Raji (cell line): ENCODE results near the gene ICAM1.

Experiments used
- POLR2A ChIP-seq: IDR thresholded peaks from 2 replicates; pipeline ENCODE4 v1.6.1; 2011; ENCODE audit warnings: low read depth, low read length, control low read depth; ENCODE audit not compliant: insufficient read depth

Gene ICAM1, protein sequence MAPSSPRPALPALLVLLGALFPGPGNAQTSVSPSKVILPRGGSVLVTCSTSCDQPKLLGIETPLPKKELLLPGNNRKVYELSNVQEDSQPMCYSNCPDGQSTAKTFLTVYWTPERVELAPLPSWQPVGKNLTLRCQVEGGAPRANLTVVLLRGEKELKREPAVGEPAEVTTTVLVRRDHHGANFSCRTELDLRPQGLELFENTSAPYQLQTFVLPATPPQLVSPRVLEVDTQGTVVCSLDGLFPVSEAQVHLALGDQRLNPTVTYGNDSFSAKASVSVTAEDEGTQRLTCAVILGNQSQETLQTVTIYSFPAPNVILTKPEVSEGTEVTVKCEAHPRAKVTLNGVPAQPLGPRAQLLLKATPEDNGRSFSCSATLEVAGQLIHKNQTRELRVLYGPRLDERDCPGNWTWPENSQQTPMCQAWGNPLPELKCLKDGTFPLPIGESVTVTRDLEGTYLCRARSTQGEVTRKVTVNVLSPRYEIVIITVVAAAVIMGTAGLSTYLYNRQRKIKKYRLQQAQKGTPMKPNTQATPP

DNA sequence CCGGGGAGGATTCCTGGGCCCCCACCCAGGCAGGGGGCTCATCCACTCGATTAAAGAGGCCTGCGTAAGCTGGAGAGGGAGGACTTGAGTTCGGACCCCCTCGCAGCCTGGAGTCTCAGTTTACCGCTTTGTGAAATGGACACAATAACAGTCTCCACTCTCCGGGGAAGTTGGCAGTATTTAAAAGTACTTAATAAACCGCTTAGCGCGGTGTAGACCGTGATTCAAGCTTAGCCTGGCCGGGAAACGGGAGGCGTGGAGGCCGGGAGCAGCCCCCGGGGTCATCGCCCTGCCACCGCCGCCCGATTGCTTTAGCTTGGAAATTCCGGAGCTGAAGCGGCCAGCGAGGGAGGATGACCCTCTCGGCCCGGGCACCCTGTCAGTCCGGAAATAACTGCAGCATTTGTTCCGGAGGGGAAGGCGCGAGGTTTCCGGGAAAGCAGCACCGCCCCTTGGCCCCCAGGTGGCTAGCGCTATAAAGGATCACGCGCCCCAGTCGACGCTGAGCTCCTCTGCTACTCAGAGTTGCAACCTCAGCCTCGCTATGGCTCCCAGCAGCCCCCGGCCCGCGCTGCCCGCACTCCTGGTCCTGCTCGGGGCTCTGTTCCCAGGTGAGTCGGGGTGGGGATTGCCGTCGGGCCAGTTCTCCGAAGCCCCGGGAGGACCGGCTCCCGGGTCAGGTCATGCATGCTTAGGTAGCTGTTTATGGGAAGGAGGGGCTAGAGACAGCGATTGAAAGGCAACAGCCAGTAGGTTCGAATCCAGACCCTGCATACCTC, at the start of gene ICAM1:
TSS of gene ICAM1 (plus strand) at position 505 of the 779 bp plus-strand sequence. CDS start at position 545, 40 bp downstream.
- TF ChIP-seq POLR2A = peak; percentile 98

DNA sequence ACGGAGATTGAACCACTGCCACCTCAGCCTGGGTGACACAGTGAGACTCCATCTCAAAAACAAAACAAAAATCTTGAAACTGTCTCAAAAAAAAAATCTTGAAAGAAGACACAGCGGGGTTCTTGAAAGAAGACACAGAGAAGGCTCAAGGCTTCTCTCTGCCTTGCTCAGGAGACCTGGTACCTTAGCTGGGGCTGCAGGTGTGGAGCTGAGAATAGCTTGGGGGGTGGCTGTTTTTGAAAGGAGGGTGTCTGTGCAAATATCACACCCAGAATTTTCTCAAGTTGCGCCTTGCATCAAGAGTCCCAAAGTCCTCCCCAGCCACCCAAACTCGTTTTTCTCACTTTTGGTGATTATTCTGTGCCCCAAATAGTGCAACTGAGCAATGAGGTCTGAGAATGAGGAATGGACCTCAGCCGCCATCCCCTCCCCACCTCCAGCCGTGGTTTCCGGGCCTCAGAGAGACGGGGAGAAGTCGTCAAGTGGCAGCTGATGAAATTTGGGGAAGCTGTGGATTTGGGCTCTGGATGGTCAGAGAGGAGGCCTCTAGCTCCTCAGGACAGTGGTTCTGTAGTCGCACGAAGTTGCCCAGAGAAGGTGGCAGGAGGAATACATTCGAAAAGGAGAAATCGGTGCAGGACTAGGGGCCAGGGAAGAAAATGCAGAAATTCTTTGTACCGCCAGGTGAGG, 48.6 kb upstream of the ICAM1 start:
- TF ChIP-seq POLR2A = no peak

DNA sequence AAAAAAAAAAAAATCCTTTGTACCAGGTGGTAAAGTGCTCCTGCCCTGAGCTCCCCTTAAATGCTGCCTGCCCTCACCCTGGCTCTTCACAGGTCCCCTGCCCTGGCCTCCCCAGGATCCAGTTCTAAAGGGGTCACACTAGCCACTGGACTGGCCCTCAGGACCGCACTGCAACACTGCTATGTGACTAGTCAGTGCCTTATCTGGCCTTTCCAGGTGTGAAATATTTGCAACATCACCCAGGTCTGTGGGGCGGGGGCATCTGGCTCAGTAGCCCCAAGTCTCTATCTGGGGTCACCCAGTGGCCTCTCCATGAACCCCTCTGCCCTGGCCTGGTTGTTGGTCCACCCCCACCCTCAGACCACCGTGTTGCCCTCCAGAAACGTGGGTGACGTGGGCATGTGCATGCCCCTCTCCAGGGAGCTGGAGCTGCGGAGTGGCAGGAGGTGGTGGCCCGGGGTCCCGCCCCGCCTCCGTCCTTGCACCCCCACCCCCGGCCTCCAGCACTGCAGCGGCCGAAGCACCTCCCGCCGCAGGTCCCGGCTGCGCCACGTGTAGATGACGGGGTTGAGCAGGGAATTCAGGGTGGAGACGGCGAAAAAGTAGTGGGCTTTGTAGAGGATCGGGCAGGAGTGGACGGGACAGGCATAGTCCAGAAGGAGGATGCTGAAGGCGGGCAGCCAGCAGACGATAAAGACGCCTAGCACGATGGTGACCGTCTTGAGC, 47.3 kb upstream of the ICAM1 start:
- TF ChIP-seq POLR2A = no peak

DNA sequence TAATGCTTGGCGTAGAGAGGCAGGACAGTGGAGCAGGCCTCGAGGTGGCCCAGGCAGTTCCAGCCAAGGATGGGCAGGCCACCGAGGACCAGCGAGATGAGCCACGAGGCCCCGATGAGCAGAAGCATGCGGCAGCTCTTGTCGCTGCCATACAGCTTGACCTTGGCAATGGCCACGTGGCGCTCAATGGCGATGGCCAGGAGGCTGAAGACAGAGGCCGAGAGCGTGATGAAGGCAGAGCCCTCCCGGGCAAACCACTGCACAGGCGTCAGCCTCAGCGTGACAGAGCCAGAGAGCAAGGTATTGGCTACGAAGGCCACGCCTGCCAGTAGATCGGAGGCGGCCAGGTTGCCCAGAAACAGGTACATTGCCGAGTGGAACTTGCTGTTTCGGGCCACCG, 46.6 kb upstream of the ICAM1 start:
- TF ChIP-seq POLR2A = no peak

DNA sequence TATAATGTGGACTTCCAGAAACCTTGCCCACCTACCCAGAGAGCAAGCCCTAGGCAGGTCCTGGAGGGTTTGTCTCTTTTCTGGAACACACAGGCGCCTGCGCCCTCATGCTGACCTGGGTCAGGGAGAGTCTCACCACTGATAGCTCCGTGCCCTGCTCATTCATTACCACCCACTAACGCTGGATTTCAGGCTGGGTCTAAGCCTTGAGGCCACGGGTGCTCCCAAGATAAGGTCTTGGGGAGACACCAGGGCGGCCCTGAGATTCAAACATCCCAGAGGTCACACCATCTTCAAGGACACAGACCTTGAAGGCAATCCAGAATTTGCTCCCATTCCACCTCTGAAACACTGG, 44.9 kb upstream of the ICAM1 start:
- no peak for TF ChIP-seq POLR2A

DNA sequence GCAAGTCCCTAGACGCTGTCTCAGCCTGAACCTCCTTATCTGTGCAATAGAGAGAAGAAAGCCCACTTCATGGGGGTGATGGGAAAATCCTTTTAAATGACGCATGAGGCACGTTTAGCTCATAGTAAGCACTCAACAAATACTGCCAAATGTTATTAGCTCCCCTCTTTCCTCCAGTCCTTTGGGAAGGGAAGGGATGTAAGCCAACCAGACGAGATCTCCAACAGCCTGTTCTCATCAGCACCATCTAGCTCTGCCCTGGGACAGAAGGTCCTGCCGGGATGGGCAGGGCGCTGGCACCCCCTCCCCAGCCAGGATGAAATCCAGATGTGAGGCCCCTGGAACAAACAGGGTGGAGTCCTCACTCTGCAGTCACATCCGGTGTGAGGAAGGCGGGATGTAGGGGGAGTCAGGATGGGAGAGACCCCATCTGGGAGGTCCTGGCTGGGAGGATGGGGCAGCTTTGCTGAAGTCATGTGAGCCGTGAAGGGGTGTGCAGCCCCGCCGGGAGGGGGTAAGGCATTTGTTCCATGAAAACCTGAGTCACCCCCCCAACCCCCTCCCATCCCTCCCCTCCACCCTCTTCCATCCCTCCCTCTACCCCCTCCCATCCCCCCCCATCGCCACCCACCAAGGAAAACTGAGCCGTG, 44.4 kb upstream of the ICAM1 start:
- no peak for TF ChIP-seq POLR2A

DNA sequence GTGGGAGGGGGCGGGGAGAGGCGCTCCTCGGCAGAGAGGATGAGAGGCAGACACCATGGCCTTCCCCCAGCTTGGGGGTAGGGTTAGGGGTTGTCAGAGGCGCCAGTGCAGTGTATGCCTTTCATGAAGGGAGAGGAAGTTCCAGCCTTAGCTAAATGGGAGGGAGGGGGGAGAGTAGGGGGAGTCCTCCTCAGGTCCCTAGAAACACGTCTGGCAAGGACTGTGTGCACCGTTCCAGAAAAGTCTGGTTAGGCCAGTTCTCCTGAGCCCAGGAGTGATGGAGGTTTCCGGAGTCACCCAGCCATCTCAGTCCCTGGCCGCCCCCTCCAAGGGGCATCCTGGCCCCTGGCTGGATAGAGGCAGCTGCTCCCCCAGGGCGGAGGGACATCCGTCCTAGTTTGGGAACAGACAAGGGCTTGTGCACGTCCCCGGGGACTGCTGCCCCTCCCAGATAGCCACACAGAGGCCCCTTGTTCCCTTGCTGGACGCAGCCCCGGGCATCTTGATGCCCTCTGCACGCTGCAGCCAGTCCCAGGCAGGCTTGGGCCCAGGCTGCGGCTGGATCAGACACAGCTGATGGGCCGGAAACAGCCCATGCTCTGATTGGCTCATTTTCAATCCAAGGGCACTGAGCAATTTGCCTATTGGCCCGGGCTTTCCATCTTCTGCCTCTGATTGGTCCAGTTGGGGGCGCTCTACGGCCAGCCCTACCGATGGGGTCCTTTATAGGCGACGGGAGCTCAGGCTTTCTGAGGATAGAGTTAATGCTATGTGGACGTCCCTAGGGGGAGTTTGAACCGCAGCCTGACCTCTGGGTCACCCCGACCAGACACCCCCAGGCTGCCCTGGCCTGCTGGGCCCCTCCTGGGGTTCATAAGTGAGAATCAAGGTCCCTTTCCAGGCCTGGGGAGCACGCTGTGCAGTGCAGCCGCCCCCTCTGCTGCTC, 43.6 kb upstream of the ICAM1 start:
- no peak for TF ChIP-seq POLR2A

DNA sequence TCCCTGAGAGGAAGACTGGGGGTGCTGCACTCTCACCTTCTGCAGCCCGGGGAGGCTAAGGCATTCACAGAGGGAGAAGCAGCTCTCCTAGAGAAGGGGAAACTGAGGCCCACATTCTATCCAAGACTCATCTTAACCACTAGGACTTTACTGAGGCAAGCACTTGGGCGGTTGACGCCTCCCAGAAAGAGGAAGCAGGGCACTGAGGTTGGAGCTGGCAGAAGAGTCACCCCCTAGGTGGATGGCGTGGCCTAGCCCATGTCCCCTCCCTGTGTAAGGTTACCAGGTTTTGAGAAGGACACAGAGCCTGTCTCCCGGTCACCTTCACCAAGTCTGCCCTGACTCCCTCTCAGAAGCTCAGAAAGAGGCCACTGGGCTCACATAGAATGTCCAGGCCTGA, 42.5 kb upstream of the ICAM1 start:
- TF ChIP-seq POLR2A = no peak; the same call in 1 of the 2 replicates

DNA sequence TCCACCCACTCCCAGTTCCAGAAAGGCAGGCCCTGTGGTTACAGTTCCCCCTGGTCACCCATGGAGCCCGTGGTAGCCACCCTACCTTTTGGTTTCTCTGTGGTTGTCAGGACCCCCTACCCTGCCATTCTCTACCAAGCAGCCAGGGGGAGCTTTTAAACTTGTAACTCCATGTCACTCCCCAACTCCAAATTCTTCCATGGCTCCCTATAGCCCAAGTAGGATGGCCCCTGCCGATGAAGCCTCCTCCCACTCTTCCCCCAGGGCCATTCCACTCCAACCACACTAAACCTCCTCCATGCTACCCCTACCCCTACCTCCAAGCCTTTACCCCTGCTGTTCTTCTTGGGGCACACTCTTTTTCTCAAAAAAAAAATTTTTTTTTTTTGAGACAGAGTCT, 42.0 kb upstream of the ICAM1 start:
- TF ChIP-seq POLR2A = no peak; the same call in 1 of the 2 replicates

DNA sequence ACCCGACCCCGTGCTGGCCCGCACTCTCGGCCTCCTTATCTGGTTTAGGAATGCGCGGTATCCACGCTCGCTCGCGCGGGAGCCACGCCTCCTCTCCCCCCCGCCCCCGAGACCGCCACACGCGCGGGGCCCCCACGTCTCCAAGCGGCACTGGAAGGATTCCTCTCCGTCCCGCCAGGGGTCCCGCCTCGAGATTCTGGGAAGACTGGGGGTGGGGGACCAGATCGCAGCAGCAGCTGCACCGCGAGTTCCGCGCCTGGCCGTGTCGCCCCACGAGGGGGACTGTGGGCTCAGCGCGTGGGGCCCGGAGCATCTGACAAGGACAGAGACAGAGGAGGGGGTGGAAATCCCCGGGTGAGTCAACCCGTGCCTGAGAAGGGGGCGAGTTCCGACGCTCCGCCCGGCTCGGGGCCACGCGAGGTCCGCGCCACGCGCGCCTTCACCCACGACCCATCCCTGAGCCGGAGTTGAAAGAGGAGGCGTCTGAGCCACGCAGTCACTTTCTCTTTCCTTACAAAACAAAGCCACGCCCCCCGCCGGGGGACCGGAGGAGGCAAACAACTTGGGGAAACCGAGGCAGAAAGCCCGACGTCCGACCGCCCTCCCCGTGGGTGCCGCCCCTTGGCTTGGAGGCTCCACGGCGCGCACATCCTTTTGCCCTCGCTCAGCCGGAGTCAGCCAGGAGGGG, 40.6 kb upstream of the ICAM1 start:
- no peak; the same call in none of the 2 replicates for TF ChIP-seq POLR2A

DNA sequence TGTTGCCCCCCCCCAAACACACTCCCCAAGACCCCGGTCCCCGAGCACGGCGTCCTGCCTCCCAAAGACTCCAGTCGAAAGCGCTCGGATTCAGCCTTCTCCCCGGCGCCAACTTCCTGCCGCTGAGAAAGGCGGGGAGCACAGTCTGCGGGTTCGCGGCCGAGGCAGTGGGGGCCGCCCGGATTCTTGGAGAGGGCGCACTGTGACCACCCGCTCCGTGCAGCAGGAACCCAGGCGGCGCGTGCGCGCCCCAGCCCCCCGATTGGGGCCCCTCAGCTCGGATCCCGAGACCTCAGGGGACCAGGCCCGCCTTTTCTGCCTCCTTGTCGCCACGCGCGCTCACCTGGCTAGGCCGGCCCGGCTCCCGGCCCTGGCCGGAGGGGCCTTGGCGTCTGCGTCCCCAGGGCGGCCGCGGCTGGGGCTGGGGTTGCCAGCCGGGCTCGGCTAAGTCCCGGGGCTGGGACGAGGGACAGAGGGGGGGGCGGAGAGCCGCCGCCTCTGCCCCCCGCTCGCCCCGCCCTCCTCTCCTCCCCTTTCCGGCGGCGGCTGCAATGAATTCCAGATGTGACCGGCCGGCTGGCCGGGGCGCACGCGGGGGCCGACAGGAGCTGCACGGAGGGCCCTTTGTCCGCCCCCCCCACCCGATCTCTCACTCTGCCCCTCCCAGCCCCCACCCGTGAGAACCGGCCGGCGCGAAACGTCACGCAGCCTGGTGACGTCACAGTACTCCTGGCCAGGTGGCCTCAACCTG, 39.9 kb upstream of the ICAM1 start, which contains the start of gene S1PR2:
TSS of gene S1PR2 (minus strand) at position 471 of the 751 bp plus-strand sequence. CDS start 6,426 bp downstream, outside the sequence.
- TF ChIP-seq POLR2A = peak; percentile 70
